ENCODE measurements around the gene OR2A5. TPM values are rescaled to one million over a fixed set of nuclear protein-coding genes. Genes with fewer than 3 reads are reported as not detected.

The OR2A5 gene
- polyA plus RNA-seq, 3 donors: not detected

- Mint-ChIP-seq H3K9me3 (peaks cover 0 to 2% (median 0%) of the 10 kb centered on the region in 7 donors), H3K27me3 (ENCODE audit: low read depth in 3 of 3) (peaks cover 0 to 4% (median 0%) of the 10 kb centered on the region in 3 donors), H3K4me3 (no peak overlapping the region), H3K36me3 (no peaks in the 10 kb centered on the region), H3K27ac (no peak overlapping the region), H3K4me1 (no peaks in the 10 kb centered on the region)
- no peak for DNase-seq
- intact Hi-C loops (cut with micrococcal nuclease): no loop called here
- no peaks in the 10 kb centered on the region for H4K20me1 ChIP-seq (ENCODE audit: insufficient read depth, low read length)
- no peaks in the 10 kb centered on the region for H3K79me2 ChIP-seq (ENCODE audit: insufficient read depth, low read length)
- no peak overlapping the region for H3K9ac ChIP-seq (ENCODE audit: insufficient read depth, low read length, poor library complexity, severe bottlenecking)
- H3K36me3 ChIP-seq (replicated peaks in 1 of 2; ENCODE audit: control insufficient read depth in 1 of 2, insufficient read depth in 2 of 2, low read length in 2 of 2): no peaks in the 10 kb centered on the region
- no peak overlapping the region for H3K4me2 ChIP-seq (replicated peaks; ENCODE audit: extremely low read depth, low read length, poor library complexity, severe bottlenecking)
- H3K4me3 ChIP-seq (replicated peaks in 1 of 3; ENCODE audit: low read depth in 2 of 3, low read length in 3 of 3): no peak overlapping the region
- H3K27me3 ChIP-seq (ENCODE audit: control insufficient read depth in 2 of 2, insufficient read depth in 2 of 2, low read length in 2 of 2): no peaks in the 10 kb centered on the region
- H2AFZ ChIP-seq (ENCODE audit: insufficient read depth, low read depth, low read length, poor library complexity, severe bottlenecking): no peak overlapping the region
- H3K4me1 ChIP-seq (ENCODE audit: control insufficient read depth in 1 of 2, insufficient read depth in 2 of 2, low read length in 2 of 2): no peaks in the 10 kb centered on the region
- TF ChIP-seq, protein P1, sequence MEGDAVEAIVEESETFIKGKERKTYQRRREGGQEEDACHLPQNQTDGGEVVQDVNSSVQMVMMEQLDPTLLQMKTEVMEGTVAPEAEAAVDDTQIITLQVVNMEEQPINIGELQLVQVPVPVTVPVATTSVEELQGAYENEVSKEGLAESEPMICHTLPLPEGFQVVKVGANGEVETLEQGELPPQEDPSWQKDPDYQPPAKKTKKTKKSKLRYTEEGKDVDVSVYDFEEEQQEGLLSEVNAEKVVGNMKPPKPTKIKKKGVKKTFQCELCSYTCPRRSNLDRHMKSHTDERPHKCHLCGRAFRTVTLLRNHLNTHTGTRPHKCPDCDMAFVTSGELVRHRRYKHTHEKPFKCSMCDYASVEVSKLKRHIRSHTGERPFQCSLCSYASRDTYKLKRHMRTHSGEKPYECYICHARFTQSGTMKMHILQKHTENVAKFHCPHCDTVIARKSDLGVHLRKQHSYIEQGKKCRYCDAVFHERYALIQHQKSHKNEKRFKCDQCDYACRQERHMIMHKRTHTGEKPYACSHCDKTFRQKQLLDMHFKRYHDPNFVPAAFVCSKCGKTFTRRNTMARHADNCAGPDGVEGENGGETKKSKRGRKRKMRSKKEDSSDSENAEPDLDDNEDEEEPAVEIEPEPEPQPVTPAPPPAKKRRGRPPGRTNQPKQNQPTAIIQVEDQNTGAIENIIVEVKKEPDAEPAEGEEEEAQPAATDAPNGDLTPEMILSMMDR (IDR thresholded peaks at IDR 0.05): no peak
- no peak overlapping the region for H3K27ac ChIP-seq (ENCODE audit: low read depth in 1 of 2, low read length in 2 of 2)
- no peaks in the 10 kb centered on the region for H3K9me3 ChIP-seq (replicated peaks in 1 of 2; ENCODE audit: control insufficient read depth in 1 of 2, insufficient read depth in 1 of 2, low read length in 2 of 2)
Measured at GRCh38 chr7:144105211-144105610, 56.5 kb downstream of the OR2A5 start.

Small RNA genes lying within 50 kb of the gene (small RNA-seq; reads per million reads assigned to genes)
- not detected for gene OR2A41P (ENCODE audit: insufficient read length, low read depth)

Other genes with a start within 250 kb of the OR2A5 start
- gene TCAF1, start 146.8 kb upstream of the OR2A5 start, polyA plus RNA-seq: 1 to 10 TPM; 1.8 to 3.3 (median 3.0) TPM
- not detected for gene OR2F2, start 113.7 kb upstream of the OR2A5 start, polyA plus RNA-seq
- gene OR2F1, start 94.1 kb upstream of the OR2A5 start, polyA plus RNA-seq: not detected
- gene OR6B1, start 48.6 kb upstream of the OR2A5 start, polyA plus RNA-seq: not detected
- gene OR2A25, start 20.9 kb downstream of the OR2A5 start, polyA plus RNA-seq: not detected
- not detected for gene OR2A12, start 37.3 kb downstream of the OR2A5 start, polyA plus RNA-seq
- gene OR2A2, start 60.6 kb downstream of the OR2A5 start, polyA plus RNA-seq: not detected
- not detected for gene OR2A14, start 74.2 kb downstream of the OR2A5 start, polyA plus RNA-seq
- not detected for gene CTAGE4, start 134.5 kb downstream of the OR2A5 start, polyA plus RNA-seq
- under 1 TPM; 0.05 to 0.64 (median 0.10) TPM for gene ARHGEF35, start 146.9 kb downstream of the OR2A5 start, polyA plus RNA-seq
- gene OR2A42, start 190.7 kb downstream of the OR2A5 start, polyA plus RNA-seq: not detected
- gene OR2A7, start 215.8 kb downstream of the OR2A5 start, polyA plus RNA-seq: not detected
- gene CTAGE8, start 220.3 kb downstream of the OR2A5 start, polyA plus RNA-seq: not detected